Germinal center (tissue), 1 donor: ENCODE measurements around the gene PHF14.

ENCODE experiments used
- DNase-seq: peaks from one replicate; pipeline ENCODE4 v3.0.0; 2012; ENCODE audit warnings: mixed read lengths, low spot score

Gene PHF14

GRCh38 chr7:11208883-11209465 is 235.3 kb downstream of the PHF14 start:
- no peak for DNase-seq

- peak; percentile 6 for DNase-seq
Measured at GRCh38 chr7:11210374-11210773, 236.7 kb downstream of the PHF14 start.

- DNase-seq, result peak; percentile 38
Measured at GRCh38 chr7:11212080-11212711, 238.5 kb downstream of the PHF14 start.

GRCh38 chr7:11212816-11213215 is 239.1 kb downstream of the PHF14 start:
- DNase-seq, result no peak

- DNase-seq, result no peak
Measured at GRCh38 chr7:11213266-11213665, 239.6 kb downstream of the PHF14 start.

- no peak for DNase-seq
Measured at GRCh38 chr7:11216276-11216675, 242.6 kb downstream of the PHF14 start.

- DNase-seq, result no peak
Measured at GRCh38 chr7:11217848-11218565, 244.3 kb downstream of the PHF14 start.
